SKM-1 (cell line): ENCODE data around the gene EPG5.
A peak's percentile ranks its signal among the peaks of the same experiment; 100 is the strongest.
"Not testable (repeated sequence)": the region's sequence is repeated elsewhere in the genome, so short reads cannot be mapped to it uniquely, and the experiment has no call there.

Experiments used
- DNase-seq: peaks from one replicate; lab custom pipeline; 2025; ENCODE audit not compliant: unreplicated experiment; lab: John Stamatoyannopoulos, UW

The EPG5 gene

DNA sequence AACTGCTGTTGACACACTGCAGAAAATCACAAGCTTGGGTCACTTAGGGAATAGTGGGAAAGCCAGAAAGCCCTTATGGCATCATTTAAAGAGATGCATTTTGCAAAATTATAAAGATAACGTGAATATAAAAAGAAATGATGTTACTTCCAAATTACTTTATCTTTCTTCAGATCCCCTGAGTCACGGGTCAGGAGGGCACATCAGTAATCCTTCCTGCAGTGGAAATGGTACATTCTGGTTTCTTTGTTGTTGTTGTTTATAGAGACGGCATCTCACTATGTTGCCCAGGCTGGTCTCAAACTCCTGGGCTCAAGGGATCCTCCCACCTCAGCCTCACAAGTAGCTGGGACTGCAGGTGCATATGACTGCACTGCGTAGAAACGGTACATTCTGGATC lies 9.8 kb upstream of the EPG5 start:
- no peak for DNase-seq

- no peak for DNase-seq
These were observed 9.4 kb upstream of the EPG5 start for GRCh38 chr18:45976566-45976965.

GRCh38 chr18:45974088-45974536 lies 7.0 kb upstream of the EPG5 start:
- DNase-seq, result peak; percentile 69

DNA sequence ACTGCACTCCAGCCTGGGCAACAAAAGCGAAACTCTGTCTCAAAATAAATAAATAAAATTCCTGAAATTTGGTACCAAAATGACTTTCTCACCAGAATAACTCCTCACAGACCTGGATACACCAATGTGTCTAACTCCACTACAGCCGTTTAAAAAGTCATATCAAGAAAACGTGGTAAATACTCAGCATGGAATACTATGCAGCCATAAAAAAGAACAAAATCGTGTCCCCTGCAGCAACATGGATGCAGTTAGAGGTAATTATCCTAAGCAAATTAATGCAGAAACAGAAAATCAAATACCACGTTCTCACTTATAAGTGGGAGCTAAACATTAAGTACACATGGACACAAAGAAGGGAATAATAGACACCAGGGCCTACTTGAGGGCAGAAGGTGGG lies 2.2 kb downstream of the EPG5 start:
- DNase-seq, result not testable (repeated sequence)

GRCh38 chr18:45962866-45963265 lies 4.3 kb downstream of the EPG5 start:
- DNase-seq, result no peak

DNA sequence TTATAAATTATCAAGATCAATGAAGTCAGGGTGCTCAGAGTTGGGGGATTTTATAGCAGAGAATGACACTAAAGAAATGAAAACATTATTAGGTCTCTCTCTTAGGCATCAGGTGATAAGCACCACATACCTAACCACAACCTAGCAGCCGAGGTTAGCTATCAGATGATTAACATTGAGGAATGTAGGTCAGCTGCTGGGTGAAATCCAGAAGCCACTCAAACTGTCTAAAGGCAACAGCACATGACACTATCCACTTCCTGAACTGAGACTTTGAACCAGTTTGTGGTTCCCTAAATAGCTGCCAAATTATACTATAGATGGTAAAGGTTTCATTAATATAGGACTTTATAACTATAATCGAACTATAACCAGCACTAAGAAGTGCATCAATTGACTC lies 4.7 kb downstream of the EPG5 start:
- no peak for DNase-seq

DNA sequence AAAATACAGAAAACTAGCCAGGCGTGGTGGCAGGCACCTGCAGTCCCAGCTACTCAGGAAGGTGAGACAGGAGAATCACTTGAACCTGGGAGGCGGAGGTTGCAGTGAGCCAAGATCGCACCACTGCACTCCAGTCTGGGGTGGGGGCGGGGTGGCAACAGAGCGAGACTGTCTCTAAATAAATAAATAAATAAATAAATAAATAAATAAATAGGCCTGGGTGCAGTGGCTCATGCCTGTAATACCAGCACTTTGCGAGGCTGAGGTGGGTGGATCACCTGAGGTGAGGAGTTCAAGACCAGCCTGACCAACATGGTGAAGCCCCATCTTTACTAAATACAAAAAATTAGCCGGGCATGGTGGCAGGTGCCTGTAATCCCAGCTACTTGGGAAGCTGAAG lies 7.6 kb downstream of the EPG5 start:
- DNase-seq, result not testable (repeated sequence)

- DNase-seq, result no peak
These were observed 8.4 kb downstream of the EPG5 start for GRCh38 chr18:45958730-45959129.

- no peak for DNase-seq
These were observed 9.1 kb downstream of the EPG5 start for GRCh38 chr18:45958027-45958426.

- DNase-seq, result no peak
These were observed 10.0 kb downstream of the EPG5 start for GRCh38 chr18:45957100-45957499.

DNA sequence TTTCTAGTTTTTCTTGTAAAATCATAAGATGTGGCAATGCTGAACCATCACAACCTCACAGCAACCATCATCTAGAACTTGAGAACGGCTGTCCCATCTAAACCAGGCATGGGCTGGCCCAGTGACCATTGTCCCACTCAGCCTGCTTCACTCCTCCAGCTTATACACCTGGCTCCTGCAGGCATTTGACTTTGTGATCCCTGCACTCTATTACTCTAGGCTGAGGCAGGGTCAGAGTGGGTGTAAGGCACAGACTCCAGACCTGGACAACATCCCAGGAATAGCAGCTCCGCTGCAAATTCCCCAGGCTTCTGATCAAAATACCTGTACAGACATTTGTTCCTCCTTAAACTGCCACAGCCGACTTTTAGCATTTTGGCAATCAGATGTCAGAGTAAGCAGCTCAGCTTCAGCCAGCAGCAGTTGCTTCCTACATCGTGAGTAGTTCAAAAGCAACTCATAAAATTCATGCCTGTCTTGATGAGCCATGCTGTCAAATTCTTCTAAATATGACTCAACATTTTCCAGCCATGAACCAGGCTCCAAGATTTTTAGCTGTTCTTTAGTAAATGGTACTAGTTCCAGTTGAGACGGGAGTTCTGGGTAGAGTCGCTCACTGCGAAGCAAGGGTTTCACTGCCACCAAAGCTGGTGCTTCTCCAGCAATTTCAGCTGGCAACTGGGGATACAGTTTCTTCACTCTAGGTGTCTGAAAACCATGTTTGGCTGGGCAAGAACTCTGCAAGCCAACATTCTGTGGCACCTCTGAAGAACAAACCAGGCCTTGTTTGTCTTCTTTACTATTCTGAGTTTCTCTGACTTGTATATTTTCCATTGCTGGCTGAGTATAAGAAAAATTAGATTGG lies 12.8 kb downstream of the EPG5 start:
- no peak for DNase-seq

DNA sequence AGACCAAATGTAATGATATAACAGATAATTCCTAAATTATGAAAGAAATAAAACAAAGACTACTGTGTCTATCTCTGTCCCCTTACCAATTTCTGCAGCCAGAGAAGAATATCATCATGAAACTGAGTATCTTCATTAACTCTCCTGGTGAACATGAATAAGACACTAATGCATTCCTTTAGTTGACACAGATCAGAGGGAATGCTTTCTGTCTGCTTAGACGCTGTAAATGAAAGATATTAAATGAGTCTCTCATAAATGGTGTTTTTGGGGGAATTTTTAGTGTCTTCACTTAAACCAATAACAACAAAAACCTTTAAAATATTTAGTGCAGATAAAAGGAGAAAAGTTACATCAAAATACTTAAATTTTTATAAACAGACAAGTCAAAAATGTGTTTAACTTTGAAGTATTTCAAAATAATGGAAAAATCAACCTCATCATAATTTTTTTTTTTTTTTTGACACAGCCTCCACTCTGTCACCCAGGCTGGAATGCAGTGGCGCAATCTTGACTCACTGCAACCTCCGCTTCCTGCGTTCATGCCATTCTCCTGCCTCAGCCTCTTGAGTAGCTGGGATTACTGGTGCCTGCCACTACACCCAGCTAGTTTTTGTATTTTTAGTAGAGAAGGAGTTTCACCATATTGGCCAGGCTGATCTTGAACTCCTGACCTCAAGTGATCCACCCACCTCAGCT lies 16.0 kb downstream of the EPG5 start:
- no peak for DNase-seq

DNA sequence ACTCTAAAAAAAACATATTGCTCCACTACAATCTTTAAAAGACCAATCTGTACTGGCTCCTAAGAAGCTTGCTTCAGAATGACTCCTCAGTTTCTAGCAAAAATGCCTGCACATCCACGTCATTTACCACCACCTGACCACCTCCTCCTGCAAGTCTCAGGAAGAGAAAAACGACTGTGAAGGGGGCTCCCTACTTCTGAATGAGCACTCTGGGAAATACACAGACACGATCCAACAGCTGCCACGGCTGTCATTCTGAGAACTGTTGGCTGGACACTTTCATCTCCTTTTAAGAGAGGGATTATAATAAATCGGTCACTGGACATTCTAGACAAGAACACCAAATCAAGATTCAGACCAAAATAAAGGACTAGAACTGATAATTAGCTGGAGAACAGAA lies 21.5 kb downstream of the EPG5 start:
- DNase-seq, result no peak

GRCh38 chr18:45940724-45941123 lies 26.4 kb downstream of the EPG5 start:
- DNase-seq, result no peak

- DNase-seq, result no peak
These were observed 27.9 kb downstream of the EPG5 start for GRCh38 chr18:45939236-45939635.

GRCh38 chr18:45938488-45938935 lies 28.6 kb downstream of the EPG5 start:
- no peak for DNase-seq

DNA sequence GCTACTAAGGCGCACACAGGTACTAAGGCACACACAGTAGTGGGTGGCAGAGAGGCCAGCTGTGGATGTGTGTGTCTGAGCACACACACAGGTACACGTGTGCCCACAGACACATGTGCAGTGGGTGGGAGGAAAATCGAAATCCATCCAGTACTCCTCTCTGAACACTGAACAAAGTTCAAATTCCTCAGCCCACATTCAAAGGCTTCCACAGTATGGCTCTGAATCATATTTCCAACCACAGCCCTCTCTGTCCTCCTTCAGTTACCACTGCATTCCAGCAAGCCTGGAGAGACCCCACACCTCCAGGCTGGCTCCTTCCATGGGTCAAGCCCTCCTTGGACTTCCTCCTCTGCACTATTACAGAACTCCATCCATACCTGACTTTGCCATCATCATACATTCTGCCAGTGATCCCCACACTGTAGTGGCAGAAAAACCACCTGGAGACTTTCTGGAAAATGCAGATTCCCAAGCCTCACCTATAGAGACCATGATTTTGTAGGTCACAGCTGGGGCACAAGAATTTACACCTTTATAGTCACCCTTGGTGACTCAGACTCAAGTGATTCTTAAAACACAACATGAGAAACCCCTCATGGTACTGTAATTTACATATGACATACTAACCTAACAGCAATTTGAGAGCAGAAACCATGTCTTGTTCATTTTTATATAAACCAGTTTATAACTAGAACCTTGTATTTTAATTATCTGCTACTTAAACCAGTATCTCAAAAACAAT lies 31.4 kb downstream of the EPG5 start:
- no peak for DNase-seq

- no peak for DNase-seq
These were observed 34.4 kb downstream of the EPG5 start for GRCh38 chr18:45932708-45933107.

DNA sequence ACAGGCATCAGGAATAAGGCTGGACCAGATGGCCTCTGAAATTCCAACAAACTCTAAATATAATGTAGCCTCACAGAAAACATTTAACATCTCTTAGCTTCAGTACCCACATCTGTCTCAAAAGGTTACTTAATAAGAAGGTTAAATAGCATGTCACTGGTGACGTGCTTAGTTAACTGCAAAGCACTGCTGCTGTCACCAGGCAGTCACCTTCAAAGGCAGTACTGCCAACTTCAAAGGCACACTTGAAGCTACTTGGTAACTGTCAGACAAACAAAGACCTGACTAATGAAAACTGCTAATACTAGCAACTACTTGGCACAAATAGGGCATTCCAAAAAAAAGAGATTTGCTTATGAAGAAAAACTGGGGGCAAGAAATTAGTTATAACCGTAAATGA lies 36.2 kb downstream of the EPG5 start:
- no peak for DNase-seq

GRCh38 chr18:45926691-45927090 lies 40.4 kb downstream of the EPG5 start:
- no peak for DNase-seq

DNA sequence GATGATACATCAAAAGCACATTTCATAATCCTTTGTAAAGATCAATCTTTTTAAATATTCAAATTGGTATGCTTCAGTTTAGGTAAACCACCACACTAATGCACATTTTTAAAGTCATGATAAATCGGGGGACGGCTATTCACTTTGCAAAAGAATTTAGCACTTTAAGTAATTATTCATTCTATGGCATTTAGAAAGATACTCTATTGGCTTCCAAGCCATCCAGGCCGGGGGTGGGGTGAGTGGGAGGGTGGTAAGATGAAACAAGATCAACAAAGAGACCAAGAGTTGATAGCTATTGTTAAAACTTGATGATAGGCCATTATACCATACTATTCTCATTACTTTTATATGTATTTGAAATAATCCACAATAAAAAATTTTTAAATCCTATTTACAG lies 41.0 kb downstream of the EPG5 start:
- DNase-seq, result no peak

DNA sequence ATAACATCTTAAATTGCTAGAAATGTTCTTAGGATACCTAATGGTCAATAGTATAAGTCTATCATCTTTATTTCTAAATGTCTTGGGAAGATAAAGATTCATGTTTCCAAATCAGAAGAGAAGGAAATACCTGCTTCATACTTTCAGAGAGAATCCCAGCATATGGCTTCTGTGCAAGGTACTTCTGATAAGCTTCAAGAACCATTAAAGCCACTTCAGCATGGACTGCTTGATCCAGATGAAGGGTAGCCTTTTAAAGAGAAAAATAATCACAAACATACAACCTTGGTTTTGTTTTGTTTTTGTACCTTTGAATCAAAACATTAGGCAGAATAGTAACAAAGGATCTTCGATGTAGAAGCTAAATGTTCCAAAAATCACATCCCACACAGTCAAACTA lies 44.0 kb downstream of the EPG5 start:
- DNase-seq, result no peak
